HepG2 (cell line): ENCODE measurements around the gene RFC1. TPM values are rescaled to one million over a fixed set of nuclear protein-coding genes. Genes with fewer than 3 reads are reported as not detected.

Experiments
- ATAC-seq: fragments of 200-7000 bp; cut with Tn5 transposase; 3 replicates; pipeline ENCODE4 v1.9.1; 2020; ENCODE audit warnings: mild to moderate bottlenecking, moderate library complexity
- BruUV-seq: library from RNA; stranded (reverse); fragments of 400-500 nt; replicated peaks from 2 replicates; lab custom pipeline; 2021; lab: Mats Ljungman, UMichigan
- CTCF ChIA-PET: fragments of 300-600 bp; formaldehyde crosslinking; extraction: SDS; loops from one replicate; lab custom pipeline; 2021; ENCODE audit warnings: low total read pairs, inconsistent platforms, low intra/inter-chr PET ratio; lab: Yijun Ruan, JAX
- POLR2A ChIA-PET: fragments of 350-600 bp; sonication (Branson Sonifier 250); formaldehyde crosslinking; loops from one replicate; lab custom pipeline; 2020; ENCODE audit warnings: antibody characterized with exemption, inconsistent platforms; lab: Yijun Ruan, JAX
- DNase-seq: peaks from one replicate; pipeline ENCODE4 v3.0.0-alpha.2; 2015; ENCODE audit warnings: low spot score
- FAIRE-seq: peaks from 3 replicates; lab custom pipeline; 2011; peaks lifted over from hg19 to GRCh38; lab: Jason Lieb, UNC
- H2AFZ ChIP-seq: one replicate; pipeline ENCODE4 v1.6.1; 2011; ENCODE audit warnings: low read length, inconsistent platforms
- H3K27ac ChIP-seq: fragments of 300-600 bp; 3 replicates; pipeline ENCODE4 v1.8.0; 2011; ENCODE audit warnings: mixed run types, mild to moderate bottlenecking, mixed read lengths, low read length, inconsistent platforms; ENCODE audit not compliant: insufficient read depth; ENCODE audit errors: extremely low read length
- H3K27me3 ChIP-seq, 2 experiments: fragments of 200-600 bp in 1 of 2; 2 replicates in 1 of 2; 3 replicates in 1 of 2; pipeline versions ENCODE4 v1.6.0 to v1.8.0; 2011; ENCODE audit warnings: low read length in 2 of 2, mild to moderate bottlenecking in 2 of 2, moderate library complexity in 2 of 2, inconsistent platforms in 1 of 2; ENCODE audit not compliant: insufficient read depth in 2 of 2, control insufficient read depth in 1 of 2
- H3K36me3 ChIP-seq, 2 experiments: fragments of 200-600 bp in 1 of 2; replicated peaks in 1 of 2; 2 replicates in 1 of 2; 3 replicates in 1 of 2; pipeline versions ENCODE4 v1.5.1 to v1.8.0; 2011; ENCODE audit warnings: low read length in 2 of 2, inconsistent platforms in 1 of 2; ENCODE audit not compliant: insufficient read depth in 2 of 2, control insufficient read depth in 1 of 2
- H3K4me1 ChIP-seq: 2 replicates; pipeline ENCODE4 v1.5.1; 2012; ENCODE audit warnings: low read length, inconsistent platforms; ENCODE audit not compliant: insufficient read depth
- H3K4me2 ChIP-seq: 2 replicates; pipeline ENCODE4 v1.6.0; 2011; ENCODE audit warnings: low read depth, low read length, inconsistent platforms
- H3K4me3 ChIP-seq, 3 experiments: fragments of 200-600 bp in 1 of 3; sonication (generic), shearing (Covaris generic) in 1 of 3; replicated peaks in 1 of 3; 2 replicates each; pipeline ENCODE4 v1.5.1; 2011 to 2016; ENCODE audit warnings: low read length in 3 of 3, inconsistent platforms in 2 of 3, low read depth in 2 of 3, mild to moderate bottlenecking in 2 of 3, control low read depth in 1 of 3, mixed read lengths in 1 of 3; ENCODE audit not compliant: insufficient read depth in 1 of 3
- H3K79me2 ChIP-seq: one replicate; pipeline ENCODE4 v1.6.1; 2011; ENCODE audit warnings: low read length, inconsistent platforms; ENCODE audit not compliant: insufficient read depth
- H3K9ac ChIP-seq: 2 replicates; pipeline ENCODE4 v1.6.0; 2011; ENCODE audit warnings: mild to moderate bottlenecking, low read depth, low read length, inconsistent platforms; ENCODE audit not compliant: insufficient read depth
- H3K9me3 ChIP-seq: 2 replicates; pipeline ENCODE4 v1.5.1; 2012; ENCODE audit warnings: mild to moderate bottlenecking, low read length
- H4K20me1 ChIP-seq: 2 replicates; pipeline ENCODE4 v1.6.0; 2011; ENCODE audit warnings: inconsistent platforms, mild to moderate bottlenecking, low read length, moderate library complexity; ENCODE audit not compliant: insufficient read depth
- KLF13 ChIP-seq: sonication (generic); formaldehyde crosslinking; IDR thresholded peaks from 2 replicates; pipeline ENCODE4 v1.4.0; 2020; ENCODE audit warnings: mild to moderate bottlenecking, missing genetic modification reagents
- SMAD3 ChIP-seq: sonication (generic); formaldehyde crosslinking; IDR thresholded peaks from 2 replicates; pipeline ENCODE4 v1.4.0; 2020; ENCODE audit warnings: missing genetic modification reagents
- TARDBP ChIP-seq: sonication (generic); formaldehyde crosslinking; IDR thresholded peaks from 2 replicates; pipeline ENCODE4 v1.8.0; 2022; ENCODE audit warnings: mild to moderate bottlenecking, missing genetic modification reagents
- ZBTB2 ChIP-seq: sonication (generic); formaldehyde crosslinking; IDR thresholded peaks from 2 replicates; pipeline ENCODE4 v1.8.0; 2022; ENCODE audit warnings: low read depth, missing genetic modification reagents
- ZBTB43 ChIP-seq: sonication (generic); formaldehyde crosslinking; conservative IDR thresholded peaks from 2 replicates; pipeline ENCODE4 v1.4.0; 2020; ENCODE audit warnings: missing genetic modification reagents
- ZSCAN20 ChIP-seq: sonication (generic); formaldehyde crosslinking; IDR thresholded peaks from 2 replicates; pipeline ENCODE4 v1.4.0; 2020; ENCODE audit warnings: missing genetic modification reagents, mild to moderate bottlenecking, borderline replicate concordance
- ZZZ3 ChIP-seq: sonication (generic); formaldehyde crosslinking; IDR thresholded peaks from 2 replicates; pipeline ENCODE4 v1.4.0; 2020; ENCODE audit warnings: missing genetic modification reagents, mild to moderate bottlenecking, borderline replicate concordance
- WGBS: methylation state at CpG from one replicate; pipeline ENCODE4 v1.1.6; 2017; ENCODE audit warnings: low lambda C conversion rate; 5-methylcytosine and 5-hydroxymethylcytosine counted together
- in situ Hi-C: cut with HindIII; loops from 2 replicates; pipeline ENCODE4 v1.10.0; 2017; ENCODE audit warnings: low pct_unique_long_range_greater_than_20kb; ENCODE audit not compliant: extremely low pct_ligation_motif_present
- intact Hi-C: fragments of 100-400 bp; cut with micrococcal nuclease; formaldehyde crosslinking; loops from one replicate; pipeline ENCODE4 v1.10.0; 2022; ENCODE audit not compliant: unreplicated experiment
- polyA plus RNA-seq, 8 experiments: library from polyadenylated mRNA; depleted of rRNA in 3 of 8; stranded (reverse) in 7 of 8; unstranded in 1 of 8; fragments of >200 nt; fragmentation: Illumina TruSeq in 4 of 8; extraction: Trizol in 4 of 8; gene quantifications; 2 replicates each; pipeline versions ENCODE4 v1.2.1 to v1.2.3, GENCODE V29; 2011 to 2016; ENCODE audit warnings: low read depth in 4 of 8, missing spikeins in 1 of 8, mixed read lengths in 1 of 8; ENCODE audit not compliant: insufficient read depth in 1 of 8
- total RNA-seq, 5 experiments: library from RNA; depleted of rRNA; stranded (reverse); fragments of >200 nt; fragmentation: Illumina TruSeq; extraction: Trizol; gene quantifications; 2 replicates each; pipeline ENCODE4 v1.2.3, GENCODE V29; 2016; ENCODE audit warnings: low read depth in 1 of 5

The RFC1 gene
- total and polyA plus RNA-seq, 2 of the 13 experiments (the other 11 are each of a cell fraction or from before 2014, with no cell fraction given) = 15.9 to 78.8 TPM

GRCh38 chr4:39291686-39292085, 74.5 kb downstream of the RFC1 start:
- no peaks in the 10 kb centered on the region for H4K20me1 ChIP-seq
- intact Hi-C loops (no loop called here), in situ Hi-C loops (no loop called here)
- 97% methylated on average over 2 of the region's 2 CpGs for WGBS
- no peak overlapping the region for H2AFZ ChIP-seq
- POLR2A ChIA-PET = no interaction called here
- H3K79me2 ChIP-seq = no peaks in the 10 kb centered on the region
- CTCF ChIA-PET = no interaction called here
- ATAC-seq (no peak), DNase-seq (no peak), FAIRE-seq (no peak)
- H3K4me2 ChIP-seq = no peak overlapping the region
- no peaks in the 10 kb centered on the region for H3K27me3 ChIP-seq
- no peak overlapping the region for H3K9ac ChIP-seq
- no TSS peak for BruUV-seq
- no peaks in the 10 kb centered on the region for H3K9me3 ChIP-seq
- H3K27ac ChIP-seq = no peak overlapping the region
- no peak for TF ChIP-seq ZBTB2
- no peak for TF ChIP-seq ZZZ3 (CRISPR knock-in tag)
- no peak for TF ChIP-seq ZSCAN20 (CRISPR knock-in tag)
- no peak for TF ChIP-seq TARDBP (CRISPR knock-in tag)
- no peak for TF ChIP-seq ZBTB43 (CRISPR knock-in tag)
- TF ChIP-seq SMAD3 (CRISPR knock-in tag) = no peak
- TF ChIP-seq KLF13 (CRISPR knock-in tag) = no peak
- no peaks in the 10 kb centered on the region for H3K4me1 ChIP-seq
- H3K36me3 ChIP-seq = peaks cover 22 to 73% of the 10 kb centered on the region in 2 experiments
- no peak overlapping the region for H3K4me3 ChIP-seq
